IPS-NIHi7 (cell line): Measurements from ENCODE around the gene ITGB2.
A peak's percentile ranks its signal among the peaks of the same experiment; 100 is the strongest.

Experiments
- DNase-seq: peaks from one replicate; pipeline ENCODE4 v3.0.0; 2012; ENCODE audit warnings: mixed read lengths; ENCODE audit errors: extremely low spot score

Gene ITGB2

GRCh38 chr21:44955141-44955797 lies 34.6 kb upstream of the ITGB2 start:
- no peak for DNase-seq

- no peak for DNase-seq
Observed at GRCh38 chr21:44954281-44954771, 33.6 kb upstream of the ITGB2 start.

GRCh38 chr21:44953628-44954021 lies 32.9 kb upstream of the ITGB2 start:
- DNase-seq = no peak

- no peak for DNase-seq
Observed at GRCh38 chr21:44952929-44953627, 32.4 kb upstream of the ITGB2 start.

GRCh38 chr21:44952116-44952928 lies 31.6 kb upstream of the ITGB2 start:
- DNase-seq = no peak

GRCh38 chr21:44951186-44951915 lies 30.7 kb upstream of the ITGB2 start:
- no peak for DNase-seq

- DNase-seq = no peak
Observed at GRCh38 chr21:44950351-44950750, 29.7 kb upstream of the ITGB2 start.

- peak; percentile 95 for DNase-seq
Observed at GRCh38 chr21:44949779-44950198, 29.1 kb upstream of the ITGB2 start.

GRCh38 chr21:44949161-44949778 lies 28.6 kb upstream of the ITGB2 start:
- no peak for DNase-seq

- no peak for DNase-seq
Observed at GRCh38 chr21:44948426-44949120, 27.9 kb upstream of the ITGB2 start.

GRCh38 chr21:44947930-44948331 lies 27.2 kb upstream of the ITGB2 start:
- DNase-seq = no peak

- no peak for DNase-seq
Observed at GRCh38 chr21:44947111-44947929, 26.6 kb upstream of the ITGB2 start.

GRCh38 chr21:44946254-44947041 lies 25.7 kb upstream of the ITGB2 start:
- no peak for DNase-seq

- DNase-seq = no peak
Observed at GRCh38 chr21:44944596-44944995, 23.9 kb upstream of the ITGB2 start.

- DNase-seq = no peak
Observed at GRCh38 chr21:44943686-44944550, 23.2 kb upstream of the ITGB2 start.

- DNase-seq = no peak
Observed at GRCh38 chr21:44943005-44943685, 22.4 kb upstream of the ITGB2 start.

- no peak for DNase-seq
Observed at GRCh38 chr21:44942566-44942965, 21.9 kb upstream of the ITGB2 start.
